Right atrium auricular region (tissue), 2 donors: ENCODE results near the gene IL36G. TPM values are rescaled to one million over a fixed set of nuclear protein-coding genes. Genes with fewer than 3 reads are reported as not detected.

Experiments used
- DNase-seq: peaks from one replicate; pipeline ENCODE4 v3.0.0-alpha.2; 2019; ENCODE audit warnings: low spot score
- H3K27ac ChIP-seq, 2 donors: fragments of 200-600 bp; sonication (generic); 1 replicate in 1 of 2; 2 replicates in 1 of 2; pipeline ENCODE4 v1.5.1; 2016 to 2019
- H3K27me3 ChIP-seq, 2 donors: fragments of 200-600 bp; sonication (generic); one replicate each; pipeline versions ENCODE4 v1.5.1 to v1.6.0; 2017 to 2019
- H3K36me3 ChIP-seq: fragments of 200-600 bp; sonication (generic); one replicate; pipeline ENCODE4 v1.5.1; 2016
- H3K4me1 ChIP-seq, 2 donors: fragments of 200-600 bp; sonication (generic); one replicate each; pipeline versions ENCODE4 v1.5.1 to v1.6.0; 2017 to 2019
- H3K4me3 ChIP-seq, 2 donors: fragments of 200-600 bp; sonication (generic); 1 replicate in 1 of 2; 2 replicates in 1 of 2; pipeline ENCODE4 v1.5.1; 2017 to 2019; ENCODE audit warnings: mild to moderate bottlenecking in 1 of 2, moderate library complexity in 1 of 2
- H3K9me3 ChIP-seq, 2 donors: fragments of 200-600 bp; sonication (generic); one replicate each; pipeline ENCODE4 v1.5.1; 2019
- total RNA-seq, 2 donors: library from RNA; depleted of rRNA; stranded (reverse); fragments of >200 nt; gene quantifications; one replicate each; pipeline ENCODE4 v1.1.0, GENCODE V29; 2016
- TF ChIP-seq, protein P1 (sequence below), 2 donors: fragments of 200-600 bp; sonication (generic); IDR thresholded peaks; one replicate each; pipeline ENCODE4 v1.5.1; 2019; ENCODE audit warnings: antibody characterized with exemption in 2 of 2

IL36G gene
- total RNA-seq, 2 donors from 2014 or later = not detected

DNA sequence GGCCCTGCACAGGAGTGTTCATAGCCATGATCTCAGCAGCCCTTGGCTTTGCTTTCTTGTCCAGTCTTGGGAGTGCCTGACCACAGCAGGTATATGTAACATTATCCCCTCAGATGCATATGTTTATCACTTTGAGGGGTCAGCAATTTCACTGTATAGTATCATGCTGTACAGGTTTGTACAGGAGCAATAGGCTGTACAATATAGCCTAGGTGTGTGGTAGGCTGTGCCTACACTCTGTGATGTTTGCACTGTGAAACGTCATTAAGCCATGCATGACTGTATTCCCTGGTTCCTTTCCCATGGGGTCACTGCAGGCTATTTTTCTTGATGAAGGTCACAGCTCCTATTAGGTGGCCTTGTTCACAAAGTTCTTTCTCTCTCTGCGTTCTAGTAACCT is 4.7 kb upstream of the IL36G start:
- no peaks in the 10 kb centered on the region for H3K36me3 ChIP-seq
- TF ChIP-seq, protein P1, sequence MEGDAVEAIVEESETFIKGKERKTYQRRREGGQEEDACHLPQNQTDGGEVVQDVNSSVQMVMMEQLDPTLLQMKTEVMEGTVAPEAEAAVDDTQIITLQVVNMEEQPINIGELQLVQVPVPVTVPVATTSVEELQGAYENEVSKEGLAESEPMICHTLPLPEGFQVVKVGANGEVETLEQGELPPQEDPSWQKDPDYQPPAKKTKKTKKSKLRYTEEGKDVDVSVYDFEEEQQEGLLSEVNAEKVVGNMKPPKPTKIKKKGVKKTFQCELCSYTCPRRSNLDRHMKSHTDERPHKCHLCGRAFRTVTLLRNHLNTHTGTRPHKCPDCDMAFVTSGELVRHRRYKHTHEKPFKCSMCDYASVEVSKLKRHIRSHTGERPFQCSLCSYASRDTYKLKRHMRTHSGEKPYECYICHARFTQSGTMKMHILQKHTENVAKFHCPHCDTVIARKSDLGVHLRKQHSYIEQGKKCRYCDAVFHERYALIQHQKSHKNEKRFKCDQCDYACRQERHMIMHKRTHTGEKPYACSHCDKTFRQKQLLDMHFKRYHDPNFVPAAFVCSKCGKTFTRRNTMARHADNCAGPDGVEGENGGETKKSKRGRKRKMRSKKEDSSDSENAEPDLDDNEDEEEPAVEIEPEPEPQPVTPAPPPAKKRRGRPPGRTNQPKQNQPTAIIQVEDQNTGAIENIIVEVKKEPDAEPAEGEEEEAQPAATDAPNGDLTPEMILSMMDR (IDR thresholded peaks at IDR 0.05) = no peak

DNA sequence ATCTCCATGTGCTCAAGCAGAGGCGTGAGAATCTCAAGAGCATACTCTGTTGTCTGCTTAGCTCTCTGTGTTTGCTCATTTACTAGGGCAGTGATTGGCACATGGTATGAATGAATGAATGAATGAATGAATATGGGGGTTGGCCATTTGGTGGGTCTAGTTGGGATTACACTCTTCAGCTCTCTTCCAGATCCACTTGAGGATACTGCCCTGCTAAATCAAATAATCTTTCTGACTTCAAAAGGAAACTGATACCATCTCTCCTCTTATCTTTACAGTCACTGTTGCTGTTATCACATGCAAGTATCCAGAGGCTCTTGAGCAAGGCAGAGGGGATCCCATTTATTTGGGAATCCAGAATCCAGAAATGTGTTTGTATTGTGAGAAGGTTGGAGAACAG is 1.9 kb downstream of the IL36G start:
- Histone ChIP-seq H3K27ac (no peak overlapping the region), H3K27me3 (no peaks in the 10 kb centered on the region), H3K9me3 (no peaks in the 10 kb centered on the region), H3K4me1 (no peaks in the 10 kb centered on the region), H3K36me3 (no peaks in the 10 kb centered on the region), H3K4me3 (no peak overlapping the region)
- no peak for DNase-seq
- TF ChIP-seq, protein P1 (IDR thresholded peaks at IDR 0.05) = no peak

More for the DNA sequence above, 4.7 kb upstream of the IL36G start:
- no peaks in the 10 kb centered on the region for H3K9me3 ChIP-seq
- H3K27me3 ChIP-seq = no peaks in the 10 kb centered on the region
- no peak overlapping the region for H3K27ac ChIP-seq
- no peaks in the 10 kb centered on the region for H3K4me1 ChIP-seq
- DNase-seq = no peak
- H3K4me3 ChIP-seq = no peak overlapping the region

GRCh38 chr2:112980537-112980936 is 2.7 kb downstream of the IL36G start:
- H3K27me3 ChIP-seq = no peaks in the 10 kb centered on the region

DNA sequence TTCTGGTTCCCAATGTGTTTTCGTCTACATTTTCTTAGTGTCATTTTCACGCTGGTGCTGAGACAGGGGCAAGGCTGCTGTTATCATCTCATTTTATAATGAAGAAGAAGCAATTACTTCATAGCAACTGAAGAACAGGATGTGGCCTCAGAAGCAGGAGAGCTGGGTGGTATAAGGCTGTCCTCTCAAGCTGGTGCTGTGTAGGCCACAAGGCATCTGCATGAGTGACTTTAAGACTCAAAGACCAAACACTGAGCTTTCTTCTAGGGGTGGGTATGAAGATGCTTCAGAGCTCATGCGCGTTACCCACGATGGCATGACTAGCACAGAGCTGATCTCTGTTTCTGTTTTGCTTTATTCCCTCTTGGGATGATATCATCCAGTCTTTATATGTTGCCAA is 7.3 kb downstream of the IL36G start:
- Histone ChIP-seq H3K9me3 (peaks cover 0 to 11% of the 10 kb centered on the region in 2 donors), H3K27ac (no peak overlapping the region), H3K27me3 (no peaks in the 10 kb centered on the region), H3K36me3 (no peaks in the 10 kb centered on the region), H3K4me3 (no peak overlapping the region), H3K4me1 (no peaks in the 10 kb centered on the region)
- TF ChIP-seq, protein P1 (IDR thresholded peaks at IDR 0.05) = no peak
- no peak for DNase-seq

More at GRCh38 chr2:112980537-112980936, 2.7 kb downstream of the IL36G start:
- Histone ChIP-seq H3K4me3 (no peak overlapping the region), H3K4me1 (no peaks in the 10 kb centered on the region), H3K27ac (no peak overlapping the region), H3K36me3 (no peaks in the 10 kb centered on the region), H3K9me3 (no peaks in the 10 kb centered on the region)
- TF ChIP-seq, protein P1 (IDR thresholded peaks at IDR 0.05) = no peak
- no peak for DNase-seq

- TF ChIP-seq, protein P1 (IDR thresholded peaks at IDR 0.05) = no peak
- no peak for DNase-seq
- Histone ChIP-seq H3K36me3 (no peaks in the 10 kb centered on the region), H3K27me3 (no peaks in the 10 kb centered on the region), H3K4me1 (no peaks in the 10 kb centered on the region), H3K27ac (no peak overlapping the region), H3K4me3 (no peak overlapping the region), H3K9me3 (peaks cover 0 to 43% of the 10 kb centered on the region in 2 donors)
Observed at GRCh38 chr2:112989611-112990010, 11.8 kb downstream of the IL36G start.

GRCh38 chr2:112993831-112994230 is 16.0 kb downstream of the IL36G start:
- peaks cover 0 to 39% of the 10 kb centered on the region in 2 donors for H3K9me3 ChIP-seq
- TF ChIP-seq, protein P1 (IDR thresholded peaks at IDR 0.05) = no peak

More at GRCh38 chr2:112993831-112994230, 16.0 kb downstream of the IL36G start:
- no peaks in the 10 kb centered on the region for H3K27me3 ChIP-seq
- H3K36me3 ChIP-seq = no peaks in the 10 kb centered on the region
- H3K27ac ChIP-seq = no peak overlapping the region
- no peaks in the 10 kb centered on the region for H3K4me1 ChIP-seq
- H3K4me3 ChIP-seq = no peak overlapping the region
- DNase-seq = no peak
